Measurements from ENCODE around the gene VPS33B. TPM values are rescaled to one million over a fixed set of nuclear protein-coding genes. Genes with fewer than 3 reads are reported as not detected.

The VPS33B gene
- total and polyA plus RNA-seq, 2 experiments from 2014 or later: 8.8 to 15.2 TPM

GRCh38 chr15:90967206-90967605 is 55.2 kb downstream of the VPS33B start:
- Histone ChIP-seq H3K27me3 (ENCODE audit: insufficient read depth) (no peaks in the 10 kb centered on the region), H3F3A (replicated peaks; ENCODE audit: low read depth) (peaks cover 6% of the 10 kb centered on the region; the same call in 1 of the 2 replicates), H3K4me3 (no peak overlapping the region), H4K20me1 (replicated peaks; ENCODE audit: insufficient read depth) (peaks cover 21% of the 10 kb centered on the region), H3K27ac (ENCODE audit: low read depth) (no peak overlapping the region), H3K4me2 (no peak overlapping the region), H2AFZ (no peak overlapping the region), H3K36me3 (ENCODE audit: insufficient read depth) (peaks cover 73% of the 10 kb centered on the region), H3K4me1 (ENCODE audit: insufficient read depth) (no peaks in the 10 kb centered on the region), H3K9me2 (ENCODE audit: insufficient read depth) (no peaks in the 10 kb centered on the region), H3K79me2 (replicated peaks; ENCODE audit: insufficient read depth) (no peaks in the 10 kb centered on the region; the same call in 1 of the 2 replicates)
- no peak for DNase-seq (ENCODE audit: low spot score)
- Mint-ChIP-seq H3K27me3 (ENCODE audit: insufficient read depth, low read depth, poor library complexity) (peaks cover 4% of the 10 kb centered on the region), H3K4me3 (no peak overlapping the region), H3K27ac (no peak overlapping the region), H3K4me1 (no peaks in the 10 kb centered on the region), H3K9me3 (no peaks in the 10 kb centered on the region), H3K36me3 (ENCODE audit: low read depth) (peaks cover 79% of the 10 kb centered on the region)
- TF ChIP-seq ZNF462 (CRISPR knock-in tag; IDR thresholded peaks at IDR 0.05) (no peak), NANOG (IDR thresholded peaks at IDR 0.05; ENCODE audit: borderline replicate concordance) (no peak), JUNB (IDR thresholded peaks at IDR 0.05; ENCODE audit: unreplicated experiment) (no peak), STAT1 (IDR thresholded peaks at IDR 0.05; ENCODE audit: unreplicated experiment) (no peak), EZH2 (IDR thresholded peaks at IDR 0.05; ENCODE audit: low read depth, unreplicated experiment) (no peak), CREB1 (CRISPR knock-in tag; IDR thresholded peaks at IDR 0.05; ENCODE audit: low read depth) (no peak), POLR2AphosphoS5 (IDR thresholded peaks at IDR 0.05; ENCODE audit: low read depth) (no peak), CTCF (conservative IDR thresholded peaks at IDR 0.05; ENCODE audit: low read depth in 2 of 2) (no peak), EZH2phosphoT487 (IDR thresholded peaks at IDR 0.05; ENCODE audit: unreplicated experiment) (no peak)
- TF ChIP-seq, protein P1, sequence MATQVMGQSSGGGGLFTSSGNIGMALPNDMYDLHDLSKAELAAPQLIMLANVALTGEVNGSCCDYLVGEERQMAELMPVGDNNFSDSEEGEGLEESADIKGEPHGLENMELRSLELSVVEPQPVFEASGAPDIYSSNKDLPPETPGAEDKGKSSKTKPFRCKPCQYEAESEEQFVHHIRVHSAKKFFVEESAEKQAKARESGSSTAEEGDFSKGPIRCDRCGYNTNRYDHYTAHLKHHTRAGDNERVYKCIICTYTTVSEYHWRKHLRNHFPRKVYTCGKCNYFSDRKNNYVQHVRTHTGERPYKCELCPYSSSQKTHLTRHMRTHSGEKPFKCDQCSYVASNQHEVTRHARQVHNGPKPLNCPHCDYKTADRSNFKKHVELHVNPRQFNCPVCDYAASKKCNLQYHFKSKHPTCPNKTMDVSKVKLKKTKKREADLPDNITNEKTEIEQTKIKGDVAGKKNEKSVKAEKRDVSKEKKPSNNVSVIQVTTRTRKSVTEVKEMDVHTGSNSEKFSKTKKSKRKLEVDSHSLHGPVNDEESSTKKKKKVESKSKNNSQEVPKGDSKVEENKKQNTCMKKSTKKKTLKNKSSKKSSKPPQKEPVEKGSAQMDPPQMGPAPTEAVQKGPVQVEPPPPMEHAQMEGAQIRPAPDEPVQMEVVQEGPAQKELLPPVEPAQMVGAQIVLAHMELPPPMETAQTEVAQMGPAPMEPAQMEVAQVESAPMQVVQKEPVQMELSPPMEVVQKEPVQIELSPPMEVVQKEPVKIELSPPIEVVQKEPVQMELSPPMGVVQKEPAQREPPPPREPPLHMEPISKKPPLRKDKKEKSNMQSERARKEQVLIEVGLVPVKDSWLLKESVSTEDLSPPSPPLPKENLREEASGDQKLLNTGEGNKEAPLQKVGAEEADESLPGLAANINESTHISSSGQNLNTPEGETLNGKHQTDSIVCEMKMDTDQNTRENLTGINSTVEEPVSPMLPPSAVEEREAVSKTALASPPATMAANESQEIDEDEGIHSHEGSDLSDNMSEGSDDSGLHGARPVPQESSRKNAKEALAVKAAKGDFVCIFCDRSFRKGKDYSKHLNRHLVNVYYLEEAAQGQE (IDR thresholded peaks at IDR 0.05; ENCODE audit: unreplicated experiment): no peak
- no peak for ATAC-seq

Measured in GM23338 (cell line).